GM19467 (cell line): Measurements from ENCODE around the gene SNX13.
"Not testable (repeated sequence)": the region's sequence is repeated elsewhere in the genome, so short reads cannot be mapped to it uniquely, and the experiment has no call there.

Experiments
- ATAC-seq: cut with Tn5 transposase; IDR thresholded peaks from one replicate; pipeline ENCODE4 v1.9.1; 2021; ENCODE audit warnings: mild to moderate bottlenecking, moderate library complexity; ENCODE audit not compliant: unreplicated experiment

The SNX13 gene

GRCh38 chr7:17913250-17913649 lies 27.0 kb downstream of the SNX13 start:
- no peak for ATAC-seq

- no peak for ATAC-seq
These were observed 27.6 kb downstream of the SNX13 start for GRCh38 chr7:17912536-17913235.

GRCh38 chr7:17912050-17912449 lies 28.2 kb downstream of the SNX13 start:
- no peak for ATAC-seq

- ATAC-seq, result no peak
These were observed 29.9 kb downstream of the SNX13 start for GRCh38 chr7:17910377-17910776.

DNA sequence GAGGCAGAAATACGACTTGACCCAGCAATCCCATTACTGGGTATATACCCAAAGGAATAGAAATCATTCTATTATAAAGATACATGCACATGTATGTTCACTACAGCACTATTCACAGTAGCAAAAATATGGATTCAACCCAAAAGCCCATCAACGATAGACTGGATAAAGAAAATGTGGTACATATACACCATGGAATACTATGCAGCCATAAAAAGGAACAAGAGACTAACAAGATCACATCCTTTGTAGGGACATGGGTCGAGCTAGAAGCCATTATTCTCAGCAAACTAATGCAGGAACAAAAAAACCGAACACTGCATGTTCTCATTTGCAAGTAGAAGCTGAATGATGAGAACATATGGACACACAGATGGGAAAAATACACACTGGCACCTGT lies 31.0 kb downstream of the SNX13 start:
- ATAC-seq, result not testable (repeated sequence)

DNA sequence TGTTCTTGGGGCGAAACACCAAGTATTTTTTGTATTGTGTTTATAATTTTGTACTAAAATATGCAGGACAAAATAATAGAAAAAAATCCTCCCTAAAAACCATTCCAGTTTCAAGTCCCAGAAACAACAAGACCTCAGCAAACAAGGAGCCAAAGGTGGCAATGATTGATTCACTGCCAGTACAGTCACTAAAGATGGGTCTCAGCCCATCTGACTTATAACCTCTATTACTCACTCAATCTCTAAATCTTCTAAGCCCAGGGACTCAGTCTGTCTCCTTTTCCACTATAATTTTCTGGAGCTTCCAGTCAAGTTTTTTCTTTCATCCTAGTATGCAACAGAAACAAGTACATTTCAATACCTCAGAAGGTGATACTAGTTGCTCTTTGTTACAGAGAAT lies 33.3 kb downstream of the SNX13 start:
- ATAC-seq, result no peak

DNA sequence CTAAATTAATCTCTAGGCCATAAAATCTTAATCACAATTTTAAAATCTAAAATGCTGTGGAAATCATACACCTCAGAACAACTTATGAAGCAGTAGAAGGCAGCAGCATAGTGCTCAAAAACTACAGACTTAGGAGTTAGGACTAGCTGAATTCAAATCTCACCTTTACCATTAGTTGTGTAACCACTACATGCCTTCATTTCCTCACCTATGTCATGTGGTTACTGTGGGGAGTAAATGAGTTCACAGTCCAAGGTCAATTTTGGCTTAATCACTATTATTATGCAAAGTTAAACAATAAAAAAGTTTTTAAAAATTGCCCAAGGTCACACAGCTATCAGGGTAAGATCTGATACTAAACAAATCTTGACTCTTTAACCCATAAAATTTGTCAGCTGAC lies 37.0 kb downstream of the SNX13 start:
- no peak for ATAC-seq

GRCh38 chr7:17902599-17902998 lies 37.7 kb downstream of the SNX13 start:
- ATAC-seq, result no peak

GRCh38 chr7:17900464-17900863 lies 39.8 kb downstream of the SNX13 start:
- no peak for ATAC-seq

DNA sequence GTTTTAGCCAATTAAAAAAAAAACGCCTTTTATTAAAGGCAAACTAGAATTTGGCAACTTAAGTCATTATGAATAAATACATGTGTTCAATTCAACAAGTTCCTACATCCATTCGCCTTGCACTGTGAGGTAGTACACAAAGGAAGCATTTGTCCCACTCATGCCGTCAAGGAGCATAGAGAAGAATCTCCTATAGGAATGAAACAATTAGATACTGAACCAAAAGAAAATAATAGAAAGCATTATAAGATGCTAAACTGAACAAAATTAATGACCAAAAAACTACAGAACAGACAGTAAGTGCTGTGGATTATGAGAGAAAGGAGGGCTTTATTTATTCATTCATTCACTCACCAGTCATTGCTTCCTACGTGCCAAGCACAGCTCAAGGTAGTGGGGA lies 42.2 kb downstream of the SNX13 start:
- ATAC-seq, result no peak

GRCh38 chr7:17887286-17887685 lies 53.0 kb downstream of the SNX13 start:
- no peak for ATAC-seq

DNA sequence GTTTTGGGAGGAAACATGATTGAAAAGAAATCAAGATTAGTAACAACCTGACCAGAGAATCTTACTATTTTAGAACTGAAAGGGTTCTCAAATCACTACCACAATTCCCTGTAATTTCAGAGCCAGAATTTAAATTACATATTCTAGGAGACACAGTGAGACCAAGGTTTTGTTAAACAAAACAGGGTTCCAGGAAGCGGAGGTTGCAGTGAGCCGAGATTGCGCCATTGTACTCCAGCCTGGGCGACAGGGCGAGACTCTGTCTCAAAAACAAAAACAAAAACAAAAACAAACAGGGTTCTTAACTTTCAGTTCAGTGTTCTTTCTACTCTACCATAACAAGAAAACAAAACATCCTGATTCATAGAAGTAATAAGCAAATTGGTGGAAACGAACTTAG lies 57.6 kb downstream of the SNX13 start:
- no peak for ATAC-seq

DNA sequence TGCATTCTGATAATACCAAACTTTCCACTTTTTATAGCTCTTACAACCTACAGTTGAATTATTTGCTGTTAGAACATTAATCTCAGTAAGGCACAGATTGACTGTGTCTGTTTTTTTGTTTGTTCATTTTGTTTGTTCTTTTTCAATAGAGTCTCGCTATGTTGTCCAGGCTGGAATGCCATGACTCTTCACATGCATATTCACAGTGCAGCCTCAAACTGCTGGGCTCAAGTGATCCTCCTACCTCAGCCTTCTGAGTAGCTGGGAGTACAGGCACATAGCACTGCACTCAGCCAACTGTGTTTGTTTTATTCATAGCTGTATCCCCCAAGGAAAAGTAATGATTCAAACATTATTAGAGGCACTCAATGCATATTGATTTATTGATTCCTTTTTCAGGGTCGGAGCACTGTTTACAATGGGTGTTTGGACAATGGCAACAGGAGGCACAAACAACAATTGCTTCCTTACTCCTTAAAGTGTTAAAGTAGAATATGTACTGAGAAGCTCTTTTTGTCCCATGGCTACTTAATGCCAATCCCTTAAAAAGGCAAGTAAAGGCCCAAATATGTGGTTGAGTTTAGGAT lies 61.1 kb downstream of the SNX13 start:
- ATAC-seq, result no peak

DNA sequence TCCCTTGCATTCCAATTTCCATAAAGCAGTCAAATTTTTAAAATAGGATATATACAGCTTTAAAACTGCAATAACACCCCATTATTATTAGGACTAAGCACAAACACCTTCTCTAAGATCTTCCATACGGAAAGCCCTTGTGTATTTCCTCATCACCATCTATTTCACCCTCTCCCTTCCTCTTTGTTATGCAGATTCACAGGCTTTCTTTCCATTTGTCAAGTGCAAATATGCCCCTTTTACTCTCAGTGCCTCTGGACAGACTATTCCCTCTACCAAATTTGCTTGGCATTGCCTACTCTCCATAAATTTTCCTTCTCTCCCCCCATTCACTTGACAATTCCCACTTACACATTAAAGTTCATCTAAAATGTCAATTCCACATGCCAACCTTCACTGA lies 61.7 kb downstream of the SNX13 start:
- no peak for ATAC-seq

GRCh38 chr7:17871815-17872533 lies 68.3 kb downstream of the SNX13 start:
- ATAC-seq, result no peak

DNA sequence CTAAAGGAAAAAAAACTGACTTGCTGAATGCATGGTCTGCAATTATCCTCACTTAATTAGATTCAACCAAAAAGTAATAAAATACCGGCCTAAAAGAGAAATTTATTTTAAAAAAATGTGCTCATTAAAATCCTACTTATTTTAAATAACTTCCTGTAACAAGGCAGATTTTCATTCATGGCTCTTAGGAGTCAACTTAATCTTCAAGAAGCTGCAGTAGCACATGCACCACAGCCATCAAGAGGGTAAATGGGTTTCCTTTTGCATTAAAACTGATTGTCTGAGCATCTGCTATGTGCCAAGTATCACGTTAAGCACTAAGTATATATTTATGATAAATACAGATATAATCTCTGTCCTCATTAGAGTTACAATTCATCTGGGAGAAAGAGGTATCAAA lies 69.9 kb downstream of the SNX13 start:
- ATAC-seq, result no peak

DNA sequence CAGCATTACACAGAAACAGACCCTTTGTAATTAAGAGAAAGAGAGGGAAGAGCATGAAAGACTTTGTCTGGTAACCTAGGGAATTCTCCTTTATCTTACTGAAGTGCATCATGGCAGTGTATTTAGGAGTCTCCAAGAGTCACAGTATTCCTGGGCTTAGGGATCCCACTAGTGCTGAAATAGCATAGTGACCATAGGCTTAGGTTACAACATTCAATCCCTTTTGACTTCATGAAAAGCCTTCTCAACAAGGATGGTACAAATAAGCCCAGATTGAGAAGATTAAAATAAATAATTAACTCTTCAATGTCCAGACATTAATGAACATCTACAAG lies 76.5 kb downstream of the SNX13 start:
- no peak for ATAC-seq

- ATAC-seq, result no peak
These were observed 77.0 kb downstream of the SNX13 start for GRCh38 chr7:17863095-17863808.

DNA sequence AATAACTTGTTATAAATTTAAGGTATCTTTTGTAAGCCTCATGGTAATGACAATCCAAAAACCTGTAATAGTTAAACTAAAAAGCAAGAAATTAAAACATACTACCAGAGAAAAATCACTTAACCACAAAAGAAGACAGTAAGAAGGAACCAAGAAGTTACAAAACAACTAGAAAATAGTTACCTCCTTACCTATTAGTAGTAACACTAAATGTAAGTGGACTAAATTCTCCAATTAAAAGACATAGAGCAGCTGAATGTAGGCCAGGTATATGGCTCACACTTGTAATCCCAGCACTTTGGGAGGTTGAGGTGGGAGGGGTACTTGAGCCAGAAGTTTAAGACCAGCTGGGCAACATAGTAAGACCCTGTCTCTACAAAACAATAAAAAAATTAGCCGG lies 84.0 kb downstream of the SNX13 start:
- ATAC-seq, result no peak

DNA sequence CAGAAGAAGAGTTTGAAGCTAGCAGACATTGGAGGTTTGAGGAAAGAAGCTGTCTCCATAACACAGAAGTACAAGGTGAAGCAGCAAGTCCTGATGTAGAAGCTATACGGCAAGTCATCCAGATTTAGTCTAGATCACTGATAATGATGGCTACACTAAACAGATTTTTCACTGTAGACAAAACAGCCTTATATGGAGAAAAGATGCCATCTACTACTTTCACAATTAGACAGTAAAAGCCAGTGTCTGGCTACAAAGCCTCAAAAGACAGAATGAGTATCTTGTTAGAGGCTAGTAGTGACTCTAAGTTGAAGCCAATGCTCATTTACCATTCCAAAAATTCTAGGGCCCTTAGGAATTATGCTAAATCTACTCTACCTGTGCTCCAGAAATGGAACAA lies 85.1 kb downstream of the SNX13 start:
- ATAC-seq, result no peak

GRCh38 chr7:17854261-17855047 lies 85.8 kb downstream of the SNX13 start:
- no peak for ATAC-seq
